ENCODE data around the gene ARL4D. TPM values are rescaled to one million over a fixed set of nuclear protein-coding genes. Genes with fewer than 3 reads are reported as not detected.

ARL4D gene
- total and polyA plus RNA-seq, 2 donors (not counting 3 experiments of a cell fraction or from before 2014, with no cell fraction given), result 3.8 to 4.1 TPM

GRCh38 chr17:43437756-43438155 lies 39.0 kb downstream of the ARL4D start:
- Histone ChIP-seq H3K27ac (ENCODE audit: insufficient read depth, low read depth, low read length) (no peak overlapping the region), H3K9ac (replicated peaks; ENCODE audit: extremely low read depth, insufficient read depth, low read length) (no peak overlapping the region), H3K27me3 (ENCODE audit: control insufficient read depth in 2 of 2, insufficient read depth in 2 of 2, low read length in 2 of 2) (peaks cover 0 to 5% of the 10 kb centered on the region in 2 experiments), H3K36me3 (ENCODE audit: control insufficient read depth in 2 of 2, extremely low read depth in 1 of 2, insufficient read depth in 2 of 2, low read length in 2 of 2) (no peaks in the 10 kb centered on the region), H3K9me3 (replicated peaks; ENCODE audit: control insufficient read depth, insufficient read depth, low read length) (no peaks in the 10 kb centered on the region), H3K4me3 (replicated peaks in 1 of 3; ENCODE audit: insufficient read depth in 1 of 3, low read depth in 1 of 3, low read length in 3 of 3) (no peak overlapping the region), H3K4me2 (ENCODE audit: insufficient read depth, low read length) (no peak overlapping the region), H2AFZ (ENCODE audit: low read depth, low read length) (no peak overlapping the region), H3K9me1 (replicated peaks; ENCODE audit: control insufficient read depth, extremely low read depth, insufficient read depth, low read length) (no peaks in the 10 kb centered on the region), H4K20me1 (replicated peaks; ENCODE audit: control insufficient read depth, extremely low read depth, insufficient read depth, low read length) (no peaks in the 10 kb centered on the region), H3K79me2 (ENCODE audit: control insufficient read depth, insufficient read depth, low read length) (no peaks in the 10 kb centered on the region), H3K4me1 (ENCODE audit: control insufficient read depth, extremely low read depth, insufficient read depth, low read length) (no peaks in the 10 kb centered on the region)
- intact Hi-C loops (cut with micrococcal nuclease) (no loop called here), dilution Hi-C loops (cut with MboI; ENCODE audit: extremely low pct_ligation_motif_present, low sequenced_read_pairs) (no loop called here)
- ChIA-PET CTCF (interaction anchor here (1.0 kb wide), 1 partner anchor 17 kb away, joined by 3 read pairs; no protein-coding TSS in a partner anchor), POLR2A (no interaction called here)
- TF ChIP-seq FOS (IDR thresholded peaks at IDR 0.05; ENCODE audit: borderline replicate concordance, insufficient read depth, low read length) (no peak), MYC (IDR thresholded peaks at IDR 0.05; ENCODE audit: low read depth, low read length) (no peak), POLR2AphosphoS5 (IDR thresholded peaks at IDR 0.05; ENCODE audit: insufficient read depth, low read depth, low read length) (no peak), MAX (IDR thresholded peaks at IDR 0.05; ENCODE audit: insufficient read depth, insufficient read length) (no peak), GATA2 (IDR thresholded peaks at IDR 0.05; ENCODE audit: insufficient read depth, insufficient read length, low read depth, low read length) (no peak), POLR2A (IDR thresholded peaks at IDR 0.05; ENCODE audit: low read depth, low read length) (no peak), JUN (IDR thresholded peaks at IDR 0.05; ENCODE audit: borderline replicate concordance, insufficient read depth, insufficient read length, low read depth) (no peak), EZH2 (IDR thresholded peaks at IDR 0.05; ENCODE audit: borderline replicate concordance, low read depth, low read length, severe bottlenecking) (no peak), CTCF (IDR thresholded peaks at IDR 0.05; ENCODE audit: extremely low read depth in 1 of 2, insufficient read depth in 1 of 2, low read depth in 1 of 2, low read length in 2 of 2) (no peak)
- no peak for FAIRE-seq
- no TSS peak for BruUV-seq (replicated peaks)
- DNase-seq (ENCODE audit: low read depth, low spot score), result no peak

All from endothelial cell of umbilical vein (primary cell).